ENCODE measurements around the gene ZNF174.

ZNF174 gene

DNA sequence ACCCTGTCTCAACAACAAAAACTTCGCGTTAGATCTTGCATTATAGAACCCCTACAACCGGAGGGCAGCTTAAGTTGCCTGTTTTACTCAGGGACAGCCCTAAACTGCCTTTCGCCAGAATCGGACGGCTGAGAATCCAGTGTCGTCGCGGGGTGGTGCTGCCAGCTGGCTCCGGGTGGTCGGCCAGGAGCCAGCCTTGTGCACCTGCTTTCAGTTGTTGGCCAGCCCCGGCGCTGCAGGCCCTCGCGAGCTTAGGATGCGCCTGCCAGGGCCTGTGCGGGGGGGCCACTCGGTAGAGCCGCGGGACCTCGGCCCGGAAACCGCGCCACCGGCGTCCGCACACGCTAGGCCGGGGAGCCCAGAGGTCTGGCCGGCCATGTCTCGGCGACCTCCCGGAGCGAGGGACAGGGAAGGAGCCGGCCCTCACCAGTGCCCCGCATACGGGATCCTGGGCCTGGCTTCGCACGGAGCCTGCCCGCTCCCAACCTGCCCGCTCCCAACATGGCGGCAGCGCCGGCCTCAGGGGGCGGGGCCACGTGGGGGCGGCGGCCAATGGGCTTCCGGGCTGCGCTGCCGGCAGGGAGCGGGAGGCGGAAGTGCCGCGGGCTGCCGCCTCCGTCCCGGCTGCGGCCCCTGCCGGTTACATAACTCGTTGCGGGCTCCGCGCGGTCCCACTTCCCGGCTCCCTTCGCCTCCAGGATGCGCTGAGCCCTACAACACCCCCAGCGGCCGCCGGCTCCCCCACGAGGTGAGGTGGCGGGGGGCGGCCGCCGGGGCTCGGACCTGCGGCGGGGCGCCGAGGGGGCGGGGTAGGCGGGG lies 56.6 kb downstream of the ZNF174 start:
- peaks cover 23% of the 10 kb centered on the region for H3K4me1 ChIP-seq (ENCODE audit: insufficient read depth, low read length, poor library complexity, severe bottlenecking)
- no peaks in the 10 kb centered on the region for H3K27me3 ChIP-seq (ENCODE audit: insufficient read depth, low read length, poor library complexity, severe bottlenecking)
- H3K9me2 ChIP-seq (replicated peaks; ENCODE audit: low read depth, low read length) = no peaks in the 10 kb centered on the region
- no peak for TF ChIP-seq EZH2phosphoT487 (IDR thresholded peaks at IDR 0.05; ENCODE audit: borderline replicate concordance)
- TF ChIP-seq, protein P1, sequence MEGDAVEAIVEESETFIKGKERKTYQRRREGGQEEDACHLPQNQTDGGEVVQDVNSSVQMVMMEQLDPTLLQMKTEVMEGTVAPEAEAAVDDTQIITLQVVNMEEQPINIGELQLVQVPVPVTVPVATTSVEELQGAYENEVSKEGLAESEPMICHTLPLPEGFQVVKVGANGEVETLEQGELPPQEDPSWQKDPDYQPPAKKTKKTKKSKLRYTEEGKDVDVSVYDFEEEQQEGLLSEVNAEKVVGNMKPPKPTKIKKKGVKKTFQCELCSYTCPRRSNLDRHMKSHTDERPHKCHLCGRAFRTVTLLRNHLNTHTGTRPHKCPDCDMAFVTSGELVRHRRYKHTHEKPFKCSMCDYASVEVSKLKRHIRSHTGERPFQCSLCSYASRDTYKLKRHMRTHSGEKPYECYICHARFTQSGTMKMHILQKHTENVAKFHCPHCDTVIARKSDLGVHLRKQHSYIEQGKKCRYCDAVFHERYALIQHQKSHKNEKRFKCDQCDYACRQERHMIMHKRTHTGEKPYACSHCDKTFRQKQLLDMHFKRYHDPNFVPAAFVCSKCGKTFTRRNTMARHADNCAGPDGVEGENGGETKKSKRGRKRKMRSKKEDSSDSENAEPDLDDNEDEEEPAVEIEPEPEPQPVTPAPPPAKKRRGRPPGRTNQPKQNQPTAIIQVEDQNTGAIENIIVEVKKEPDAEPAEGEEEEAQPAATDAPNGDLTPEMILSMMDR (conservative IDR thresholded peaks at IDR 0.05; ENCODE audit: low read length) = no peak; the same call in 1 of the 2 replicates
- H3K4me2 ChIP-seq (ENCODE audit: low read depth, low read length, poor library complexity, severe bottlenecking) = peak overlapping the region; percentile 98
- peaks cover 10% of the 10 kb centered on the region for H4K20me1 ChIP-seq (ENCODE audit: insufficient read depth, low read length, poor library complexity, severe bottlenecking)
- H3K36me3 ChIP-seq (ENCODE audit: insufficient read depth, low read length) = no peaks in the 10 kb centered on the region
- H3K4me3 ChIP-seq (ENCODE audit: low read length, poor library complexity, severe bottlenecking) = peak overlapping the region; percentile 87
- H3K9ac ChIP-seq (ENCODE audit: low read depth, low read length, poor library complexity, severe bottlenecking) = peak overlapping the region; percentile 89
- H2AFZ ChIP-seq (ENCODE audit: low read length) = peak overlapping the region; percentile 60; the same call in 1 of the 2 replicates
- 0 out of 2 replicates have a peak, but pooled peaks cover 4% of the 10 kb centered on the region for H3F3A ChIP-seq (ENCODE audit: low read depth)
- peaks cover 45% of the 10 kb centered on the region for H3K79me2 ChIP-seq (ENCODE audit: insufficient read depth, low read length)
- H3K9me3 ChIP-seq (ENCODE audit: insufficient read depth, low read depth, low read length) = no peaks in the 10 kb centered on the region

DNA sequence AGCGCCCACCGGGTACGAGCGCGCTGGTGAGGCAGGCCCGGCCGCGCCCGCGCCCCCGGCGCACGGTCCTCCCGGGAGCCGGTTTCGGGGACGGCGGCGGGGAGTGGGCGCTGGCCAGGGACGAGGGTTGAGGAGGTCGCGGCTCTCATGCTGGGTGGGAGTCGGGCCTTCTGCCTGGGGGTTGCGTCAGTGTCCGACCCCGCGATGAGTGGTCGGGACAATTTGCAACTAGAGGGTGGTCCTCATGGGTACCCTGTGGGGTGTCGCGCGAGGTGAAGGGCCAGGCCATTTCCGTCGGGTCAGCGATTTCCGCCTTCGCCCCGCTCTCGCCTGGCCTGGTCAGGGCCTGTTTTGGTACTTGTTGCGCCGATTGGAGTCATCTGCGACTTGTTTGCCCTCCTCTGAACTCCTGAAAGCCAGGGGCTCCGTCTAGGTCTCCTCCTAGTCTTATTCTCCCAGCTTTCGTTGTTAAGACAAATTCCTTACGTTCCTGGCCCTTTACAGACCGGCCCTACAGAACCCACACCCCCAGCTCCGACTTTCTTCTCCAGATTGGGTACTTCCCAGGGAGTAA lies 57.4 kb downstream of the ZNF174 start:
- H3K9ac ChIP-seq (ENCODE audit: low read depth, low read length, poor library complexity, severe bottlenecking) = peak overlapping the region; percentile 89
- peak overlapping the region; percentile 96 for H3K4me2 ChIP-seq (ENCODE audit: low read depth, low read length, poor library complexity, severe bottlenecking)
- H3K4me3 ChIP-seq (ENCODE audit: low read length, poor library complexity, severe bottlenecking) = peak overlapping the region; percentile 87
- H3K79me2 ChIP-seq (ENCODE audit: insufficient read depth, low read length) = peaks cover 52% of the 10 kb centered on the region
- peaks cover 23% of the 10 kb centered on the region for H3K4me1 ChIP-seq (ENCODE audit: insufficient read depth, low read length, poor library complexity, severe bottlenecking)
- no peaks in the 10 kb centered on the region for H3K36me3 ChIP-seq (ENCODE audit: insufficient read depth, low read length)
- peaks cover 10% of the 10 kb centered on the region for H4K20me1 ChIP-seq (ENCODE audit: insufficient read depth, low read length, poor library complexity, severe bottlenecking)
- H3K27me3 ChIP-seq (ENCODE audit: insufficient read depth, low read length, poor library complexity, severe bottlenecking) = no peaks in the 10 kb centered on the region
- no peak overlapping the region for H2AFZ ChIP-seq (ENCODE audit: low read length)
- TF ChIP-seq EZH2phosphoT487 (IDR thresholded peaks at IDR 0.05; ENCODE audit: borderline replicate concordance) = no peak
- TF ChIP-seq, protein P1 (conservative IDR thresholded peaks at IDR 0.05; ENCODE audit: low read length) = no peak
- H3K9me2 ChIP-seq (replicated peaks; ENCODE audit: low read depth, low read length) = no peaks in the 10 kb centered on the region
- no peaks in the 10 kb centered on the region for H3K9me3 ChIP-seq (ENCODE audit: insufficient read depth, low read depth, low read length)
- 0 out of 2 replicates have a peak, but pooled peaks cover 4% of the 10 kb centered on the region for H3F3A ChIP-seq (ENCODE audit: low read depth)

DNA sequence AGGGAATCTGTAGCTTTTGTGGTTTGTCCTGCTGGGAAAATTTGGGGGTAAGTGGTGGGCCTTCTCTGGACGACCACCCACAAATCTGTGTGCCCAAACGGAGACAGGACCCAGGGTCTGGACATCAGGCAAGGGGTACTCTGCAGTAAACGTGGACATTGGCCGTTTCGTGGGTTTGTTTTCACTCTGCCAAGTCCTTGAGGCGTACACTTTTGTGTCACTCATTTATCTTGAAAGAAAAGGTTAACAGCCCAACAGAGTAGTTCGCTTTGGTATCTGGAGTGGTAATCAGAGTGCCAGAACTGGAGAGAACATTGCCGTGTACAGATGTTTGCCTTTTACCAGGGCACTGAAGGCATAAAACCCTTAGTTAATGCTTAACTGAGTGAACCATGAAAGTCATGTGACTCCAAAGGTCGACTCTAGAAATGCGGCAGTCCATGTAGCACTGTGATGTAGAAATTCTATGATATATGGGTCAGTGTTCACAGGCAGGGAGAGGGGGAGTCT lies 57.9 kb downstream of the ZNF174 start:
- H3K79me2 ChIP-seq (ENCODE audit: insufficient read depth, low read length) = peaks cover 56% of the 10 kb centered on the region
- H3K4me2 ChIP-seq (ENCODE audit: low read depth, low read length, poor library complexity, severe bottlenecking) = peak overlapping the region; percentile 96
- H3F3A ChIP-seq (ENCODE audit: low read depth) = 0 out of 2 replicates have a peak, but pooled peaks cover 4% of the 10 kb centered on the region
- peaks cover 23% of the 10 kb centered on the region for H3K4me1 ChIP-seq (ENCODE audit: insufficient read depth, low read length, poor library complexity, severe bottlenecking)
- no peaks in the 10 kb centered on the region for H3K9me3 ChIP-seq (ENCODE audit: insufficient read depth, low read depth, low read length)
- peak overlapping the region; percentile 89 for H3K9ac ChIP-seq (ENCODE audit: low read depth, low read length, poor library complexity, severe bottlenecking)
- H3K36me3 ChIP-seq (ENCODE audit: insufficient read depth, low read length) = no peaks in the 10 kb centered on the region
- peak overlapping the region; percentile 87 for H3K4me3 ChIP-seq (ENCODE audit: low read length, poor library complexity, severe bottlenecking)
- TF ChIP-seq, protein P1 (conservative IDR thresholded peaks at IDR 0.05; ENCODE audit: low read length) = no peak
- no peak for TF ChIP-seq EZH2phosphoT487 (IDR thresholded peaks at IDR 0.05; ENCODE audit: borderline replicate concordance)
- no peak overlapping the region for H2AFZ ChIP-seq (ENCODE audit: low read length)
- H3K27me3 ChIP-seq (ENCODE audit: insufficient read depth, low read length, poor library complexity, severe bottlenecking) = no peaks in the 10 kb centered on the region
- H4K20me1 ChIP-seq (ENCODE audit: insufficient read depth, low read length, poor library complexity, severe bottlenecking) = peaks cover 10% of the 10 kb centered on the region
- no peaks in the 10 kb centered on the region for H3K9me2 ChIP-seq (replicated peaks; ENCODE audit: low read depth, low read length)

Measured in Loucy (cell line).